Kidney tubule cell (primary cell): Measurements from ENCODE around the gene CLDN5.

Experiments
- DNase-seq: peaks from one replicate; pipeline ENCODE4 v3.0.0-alpha.2; 2018; ENCODE audit warnings: low spot score

Gene CLDN5

DNA sequence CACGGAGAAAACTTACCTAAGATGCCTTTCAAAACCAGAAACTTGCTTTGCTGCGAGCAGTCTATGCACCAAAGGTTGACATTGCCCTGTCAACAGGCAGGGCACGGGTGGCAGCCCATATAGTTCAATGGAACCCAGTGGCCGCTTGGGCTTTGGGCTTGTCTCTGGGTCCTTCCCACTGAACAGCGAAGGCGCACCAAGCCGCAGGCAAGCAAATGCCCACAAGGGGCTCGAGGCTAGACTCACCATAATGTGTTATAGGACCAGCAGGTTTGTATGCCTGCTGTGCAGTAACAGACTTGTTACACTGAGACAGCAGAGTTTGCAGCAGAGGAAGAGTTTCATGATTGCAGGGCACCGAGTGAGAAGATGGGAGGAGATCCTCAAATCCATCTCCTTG lies 20.3 kb downstream of the CLDN5 start:
- no peak for DNase-seq

DNA sequence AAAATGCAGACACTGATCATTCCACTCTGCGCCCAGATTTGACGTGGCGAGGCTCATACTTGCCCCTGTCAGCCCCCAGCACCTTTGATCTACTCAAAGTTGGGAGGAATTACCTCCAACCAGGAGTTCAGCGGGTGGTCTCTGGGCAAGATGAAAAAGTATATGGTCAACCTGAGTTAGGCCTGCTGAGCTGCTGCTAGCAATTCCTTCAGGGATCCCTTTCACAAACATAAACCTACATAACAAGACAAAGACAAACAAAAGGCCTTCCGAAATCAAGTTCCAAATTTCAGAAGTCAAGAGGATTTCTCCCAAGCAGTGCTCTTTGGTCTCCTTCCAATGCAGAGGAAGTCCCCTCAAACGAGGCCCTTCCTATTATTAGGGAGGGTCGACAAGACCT lies 20.8 kb downstream of the CLDN5 start:
- no peak for DNase-seq

DNA sequence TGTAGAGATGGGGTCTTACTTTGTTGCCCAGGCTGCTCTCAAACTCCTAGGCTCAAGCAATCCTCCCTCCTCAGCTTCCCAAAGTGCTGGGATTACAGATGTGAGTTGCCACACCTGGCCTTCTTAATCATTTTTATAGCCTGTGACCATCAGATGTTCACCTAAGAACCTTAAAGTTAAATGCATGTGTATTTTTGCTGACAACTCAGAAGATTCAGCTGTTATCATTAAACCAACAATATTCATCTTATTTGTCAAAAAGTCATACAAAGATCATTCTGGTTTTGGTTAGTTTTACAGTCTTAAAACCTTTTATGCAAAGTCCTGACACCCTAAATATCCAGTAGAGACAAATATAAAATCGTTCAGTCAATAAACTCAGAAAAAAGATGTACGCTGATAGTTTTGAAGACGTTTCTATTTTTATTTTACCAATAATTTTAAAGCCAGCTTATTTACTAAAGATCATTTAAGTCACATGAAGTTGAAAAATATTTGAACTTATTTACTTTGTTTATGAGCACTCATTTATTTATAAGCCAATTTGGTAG lies 22.2 kb downstream of the CLDN5 start:
- no peak for DNase-seq

DNA sequence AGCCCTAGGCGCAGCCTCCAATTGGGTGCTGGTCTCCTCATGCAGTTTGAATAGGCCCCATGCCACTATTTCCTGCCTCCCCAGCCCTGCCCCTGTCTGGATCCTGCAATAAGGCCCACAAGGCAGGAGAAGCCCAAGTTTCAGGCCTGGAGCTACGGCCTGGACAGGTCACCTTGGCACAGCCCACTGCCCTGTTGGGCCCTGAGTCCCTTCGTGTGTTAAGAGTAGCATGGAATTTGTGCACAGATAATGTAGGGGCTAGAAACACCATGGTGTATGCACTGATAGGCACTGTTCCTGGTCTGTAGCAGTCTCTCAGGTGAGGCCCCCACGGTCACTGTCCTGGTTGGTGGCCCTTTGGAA lies 24.3 kb downstream of the CLDN5 start:
- DNase-seq: no peak

DNA sequence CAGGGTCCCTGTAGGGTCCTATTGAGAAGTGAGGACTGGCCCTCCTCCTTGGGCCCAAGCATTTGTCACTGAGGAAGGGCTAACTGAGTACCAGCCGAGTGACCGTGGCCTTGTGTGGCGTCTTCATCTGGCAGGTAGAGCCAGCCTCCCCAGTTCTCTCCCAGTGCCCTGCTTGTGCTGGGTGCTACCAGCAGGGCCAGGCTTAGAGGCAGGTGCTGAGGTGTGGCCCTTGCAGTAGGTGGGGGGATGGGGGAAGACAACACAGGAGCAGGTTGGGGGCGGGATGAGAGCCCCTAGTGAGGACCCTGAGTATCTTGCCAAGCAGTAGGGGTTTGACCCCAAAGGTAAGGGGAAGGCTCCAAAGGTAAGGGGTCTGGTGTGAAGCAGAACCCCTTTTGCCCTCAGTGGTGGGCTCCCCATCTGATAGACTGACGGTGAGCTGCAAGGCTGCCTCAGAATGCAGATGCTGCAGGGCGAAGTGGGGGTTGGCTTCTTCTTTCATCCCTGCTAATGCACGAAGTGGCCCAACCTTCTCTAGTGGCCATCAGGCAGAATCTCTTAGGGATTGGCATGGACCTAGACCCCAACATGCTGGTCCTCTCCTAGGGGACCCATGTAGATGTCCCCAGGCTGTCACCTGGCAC lies 24.9 kb downstream of the CLDN5 start:
- DNase-seq: no peak

DNA sequence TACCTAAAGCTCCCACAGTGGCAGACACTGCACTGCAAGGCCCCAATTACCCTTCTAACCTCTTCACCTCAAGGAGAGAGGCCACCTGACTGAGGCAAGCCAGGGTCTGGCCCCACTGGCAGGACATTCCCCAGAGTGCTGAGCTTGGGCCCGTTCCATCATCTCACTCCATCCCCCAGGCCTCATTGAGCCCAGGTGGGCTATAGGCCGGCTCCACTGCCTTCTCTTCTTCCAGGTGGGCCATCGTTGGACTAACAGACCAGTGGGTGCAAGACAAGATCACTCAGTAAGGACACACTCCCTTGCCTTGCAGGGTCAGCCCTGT lies 25.4 kb downstream of the CLDN5 start:
- DNase-seq: no peak

DNA sequence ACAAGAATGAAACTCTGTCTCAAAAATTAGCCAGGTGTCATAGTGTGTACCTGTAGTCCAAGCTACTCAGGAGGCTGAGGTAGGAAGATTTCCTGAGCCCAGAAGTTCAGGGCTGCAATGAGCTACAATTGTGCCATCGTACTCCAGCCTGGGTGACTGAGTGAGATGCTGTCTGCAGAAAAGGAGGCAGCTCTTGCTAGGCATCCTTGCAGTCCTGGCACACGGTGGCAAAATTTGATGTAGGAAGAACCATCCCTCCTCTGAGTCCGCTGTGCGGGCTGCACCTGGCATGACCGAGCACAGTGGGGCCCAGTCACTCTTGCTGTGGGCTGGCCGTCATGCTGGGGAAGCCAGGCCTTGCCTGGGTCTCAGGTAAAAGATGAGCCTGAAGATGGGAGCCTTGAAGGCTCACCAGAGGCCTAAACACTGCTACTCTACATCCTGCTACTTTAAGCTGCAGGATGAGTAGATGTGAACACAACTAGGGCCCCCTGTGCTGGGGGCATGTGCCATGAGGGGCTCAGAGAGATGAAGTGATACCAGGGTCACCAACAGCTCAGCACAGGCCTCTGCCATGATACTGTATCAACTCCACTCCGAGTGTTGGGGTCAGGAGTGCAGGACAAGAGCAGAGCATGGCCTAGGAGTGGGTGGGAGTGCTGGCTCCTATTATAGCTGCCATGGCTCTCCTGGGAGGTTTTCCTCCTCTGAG lies 25.9 kb downstream of the CLDN5 start:
- DNase-seq: no peak

DNA sequence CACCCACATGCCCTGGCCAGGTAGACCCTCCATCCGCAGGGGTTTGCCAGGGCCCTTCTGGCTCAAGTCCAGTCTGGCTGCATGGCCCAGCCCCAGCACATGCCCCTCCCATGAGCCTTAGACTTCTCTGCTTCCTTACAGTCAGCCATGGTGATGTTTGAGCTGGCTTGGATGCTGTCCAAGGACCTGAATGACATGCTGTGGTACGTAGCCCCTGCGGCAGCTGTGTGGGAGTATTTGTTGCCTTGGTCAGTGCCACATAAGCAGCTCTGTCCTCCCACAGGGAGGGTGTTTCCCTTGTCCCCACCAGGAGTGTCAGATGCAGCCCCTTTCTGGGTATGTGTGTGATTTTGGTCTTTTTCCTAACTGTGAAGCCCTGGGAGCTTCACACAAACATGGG lies 27.0 kb downstream of the CLDN5 start:
- peak; percentile 69 for DNase-seq

DNA sequence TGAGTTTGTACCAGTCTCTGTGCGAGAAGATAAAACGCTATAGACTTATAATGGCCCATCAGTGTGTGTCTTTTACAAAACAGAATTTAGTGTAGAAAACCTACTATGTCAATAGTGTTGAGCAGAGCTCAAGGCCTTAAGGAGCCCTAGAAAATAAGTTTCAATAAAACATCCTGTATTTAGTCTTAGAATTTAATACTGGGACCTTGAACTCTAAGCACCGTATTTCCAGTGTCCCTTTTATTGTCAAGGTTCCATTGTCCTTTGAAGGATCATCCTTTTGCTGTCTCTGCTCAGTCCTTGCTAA lies 27.9 kb downstream of the CLDN5 start:
- no peak for DNase-seq

DNA sequence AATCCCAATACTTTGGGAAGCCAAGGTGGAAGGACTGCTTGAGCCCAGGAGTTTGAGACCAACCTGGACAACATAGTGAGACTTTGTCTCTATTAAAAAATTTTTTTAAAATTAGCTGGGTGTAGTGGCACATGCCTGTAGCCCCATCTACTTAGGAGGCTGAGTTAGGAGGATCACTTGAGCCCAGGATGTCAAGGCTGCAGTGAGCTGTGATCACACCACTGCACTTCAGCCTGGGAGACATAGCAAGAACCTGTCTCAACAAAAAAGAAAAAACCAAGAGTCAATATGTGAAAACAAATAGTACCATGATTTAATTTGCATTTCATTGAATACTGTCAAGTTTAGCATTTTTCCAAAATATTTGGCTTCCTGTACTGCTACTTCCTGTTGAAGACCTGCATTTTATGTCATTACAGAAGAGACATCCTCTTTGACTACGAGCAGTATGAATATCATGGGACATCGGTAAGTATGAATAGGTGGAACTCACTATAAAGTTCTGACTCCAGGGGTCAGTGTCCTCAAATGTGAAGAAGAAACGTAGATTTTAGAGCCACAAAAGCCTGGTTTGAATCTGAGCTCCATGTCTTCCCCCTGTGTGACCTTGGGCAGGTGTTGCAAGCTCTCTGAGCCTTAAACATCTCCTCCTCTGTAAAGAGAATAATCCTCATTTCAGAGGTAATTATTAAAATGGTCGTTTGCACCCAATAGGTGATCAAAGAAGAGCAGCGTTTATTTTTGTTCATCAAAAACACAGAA lies 28.5 kb downstream of the CLDN5 start:
- DNase-seq: no peak

DNA sequence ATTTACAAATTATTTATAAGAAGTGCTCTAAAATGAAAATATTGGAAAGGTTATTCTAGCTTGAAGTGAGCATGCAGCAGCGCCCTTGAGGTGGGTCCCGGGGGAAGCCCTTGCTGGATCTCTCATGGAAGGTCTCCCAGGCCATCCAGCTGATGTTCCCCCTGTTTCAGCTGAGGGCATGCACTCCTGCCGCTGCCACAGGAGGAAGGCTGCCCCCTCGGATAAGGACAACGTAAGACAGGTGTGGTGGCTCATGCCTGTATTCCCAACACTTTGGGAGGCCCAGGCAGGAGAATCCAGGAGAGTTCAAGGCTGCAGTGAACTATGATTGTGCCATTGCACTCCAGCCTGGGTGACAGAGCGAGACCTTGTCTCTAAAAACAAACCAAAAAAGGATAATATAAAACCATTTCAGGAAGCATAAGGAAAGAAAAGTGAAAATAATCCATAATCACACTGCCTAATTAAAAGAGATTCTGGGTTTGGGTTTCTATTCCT lies 29.5 kb downstream of the CLDN5 start:
- DNase-seq: no peak

DNA sequence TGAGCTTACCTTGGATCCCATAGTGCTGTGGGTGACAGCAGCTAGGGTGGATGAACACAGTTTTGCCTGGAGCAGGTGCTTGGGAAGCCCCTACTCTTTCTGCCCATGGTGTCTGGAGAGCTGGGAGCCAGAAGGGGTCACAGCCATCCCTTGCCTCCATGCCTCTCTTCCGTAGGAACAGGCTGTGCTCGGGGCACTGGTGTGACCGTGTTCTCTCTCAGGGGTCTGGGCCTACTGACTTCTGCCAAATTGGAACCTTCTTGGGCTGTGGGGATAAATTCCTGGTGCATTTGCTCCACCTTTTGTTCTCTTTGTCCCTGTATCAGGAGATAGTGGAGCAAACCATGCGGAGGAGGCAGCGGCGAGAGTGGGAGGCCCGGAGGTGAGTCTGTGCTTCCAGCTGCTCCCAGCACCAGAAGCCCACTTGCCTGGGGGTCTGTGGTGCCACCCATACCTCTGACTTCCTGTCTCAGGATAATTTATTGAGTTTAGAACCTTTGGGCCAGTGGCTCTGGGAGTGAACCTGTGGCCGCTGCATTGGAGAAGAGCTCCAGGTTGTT lies 30.1 kb downstream of the CLDN5 start:
- no peak for DNase-seq

DNA sequence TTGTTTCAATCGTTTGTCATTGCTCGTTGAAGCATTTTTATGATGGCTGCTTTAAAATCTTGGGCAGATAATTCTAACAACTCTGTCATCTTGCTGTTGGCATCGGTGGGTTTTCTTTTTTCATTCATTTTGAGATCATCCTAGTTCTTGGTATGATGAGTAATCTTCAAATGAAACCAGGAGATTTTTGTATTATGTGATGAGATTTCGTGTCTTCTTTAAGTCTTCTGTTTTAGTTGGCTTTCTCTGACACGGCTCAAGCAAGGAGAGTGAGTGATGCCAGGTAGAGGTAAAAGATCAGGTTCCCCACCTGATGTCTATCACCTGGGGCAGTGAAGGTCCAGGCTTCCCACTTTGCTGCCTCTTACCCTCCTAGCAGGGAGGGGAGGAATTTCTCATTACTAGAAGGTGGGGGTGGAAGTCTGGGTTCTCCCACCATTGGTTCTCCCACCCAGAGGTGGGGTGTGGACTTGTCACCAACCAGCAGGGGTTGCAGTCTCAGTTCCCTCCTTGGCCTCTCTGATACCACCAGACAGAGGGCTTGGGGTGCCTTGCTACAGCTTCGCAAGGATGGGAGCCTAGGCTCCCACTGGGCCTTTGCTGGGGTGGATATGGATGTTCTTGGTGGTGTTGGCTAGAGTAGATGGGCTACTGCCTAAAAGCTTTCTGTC lies 31.6 kb downstream of the CLDN5 start:
- no peak for DNase-seq

DNA sequence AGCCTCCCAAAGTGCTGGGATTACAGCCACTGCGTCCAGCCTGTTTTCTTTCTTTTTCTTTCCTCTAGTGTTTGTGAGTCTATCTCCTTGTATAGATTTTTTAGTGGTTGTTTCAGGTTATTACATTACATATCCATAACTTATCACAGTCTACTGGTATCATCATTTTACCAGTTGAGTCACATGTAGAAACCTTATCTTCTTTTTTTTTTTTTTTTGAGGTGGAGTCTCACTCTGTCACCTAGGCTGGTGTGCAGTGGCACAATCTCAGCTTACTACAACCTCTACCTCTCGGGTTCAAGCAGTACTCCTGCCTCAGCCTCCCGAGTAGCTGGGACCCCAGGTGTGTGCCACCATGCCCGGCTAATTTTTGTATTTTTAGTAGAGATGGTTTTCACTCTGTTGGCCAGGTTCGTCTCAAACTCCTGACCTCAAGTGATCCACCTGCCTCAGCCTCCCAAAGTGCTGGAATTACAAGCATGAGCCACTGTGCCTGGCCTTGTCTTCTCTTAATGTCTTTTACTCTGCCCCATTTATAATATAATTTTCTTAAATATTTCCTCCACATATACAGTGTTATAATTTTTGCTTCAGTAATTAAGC lies 33.5 kb downstream of the CLDN5 start:
- no peak for DNase-seq

DNA sequence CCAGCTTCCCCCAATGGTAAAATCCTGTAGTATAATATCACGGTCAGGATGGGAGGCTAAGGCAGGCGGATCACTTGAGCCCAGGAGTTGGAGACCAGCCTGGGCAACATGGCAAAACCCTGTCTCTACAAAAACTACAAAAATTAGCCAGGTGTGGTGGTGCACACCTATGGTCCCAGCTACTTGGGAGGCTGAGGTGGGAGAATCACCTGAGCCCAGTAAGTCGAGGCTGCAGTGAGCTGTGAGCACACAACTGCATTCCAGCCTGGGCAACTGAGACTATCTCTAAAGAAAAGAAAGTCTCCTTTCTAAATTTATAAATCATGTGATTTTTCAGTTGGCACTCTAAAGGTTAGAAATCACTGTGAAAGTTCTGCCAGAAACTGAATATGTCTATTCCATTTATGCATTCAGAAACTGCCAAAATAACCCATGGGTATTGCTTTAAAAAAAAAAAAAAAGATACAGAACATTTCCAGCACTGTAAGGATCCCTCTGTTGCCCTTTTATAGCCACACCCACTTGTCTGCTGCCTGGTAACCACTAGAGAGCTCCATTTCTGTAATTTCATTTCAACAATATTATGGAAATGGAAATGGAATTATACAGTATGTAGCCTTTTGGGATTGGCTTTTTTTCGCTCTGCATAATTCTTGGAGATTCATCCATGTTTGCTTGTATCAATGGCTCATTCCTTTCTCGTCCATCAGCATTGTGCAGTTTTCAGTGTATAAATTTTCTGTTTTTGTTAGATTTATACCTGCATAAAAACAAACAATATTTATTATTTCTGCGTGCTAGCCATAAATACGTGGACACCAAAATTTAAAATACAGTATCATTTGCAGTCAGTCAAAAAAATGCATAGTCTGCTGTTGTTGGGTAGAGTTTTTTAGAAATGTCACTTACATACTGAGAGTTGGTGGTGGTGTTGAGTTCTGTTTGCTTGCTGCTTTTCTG lies 35.0 kb downstream of the CLDN5 start:
- no peak for DNase-seq

DNA sequence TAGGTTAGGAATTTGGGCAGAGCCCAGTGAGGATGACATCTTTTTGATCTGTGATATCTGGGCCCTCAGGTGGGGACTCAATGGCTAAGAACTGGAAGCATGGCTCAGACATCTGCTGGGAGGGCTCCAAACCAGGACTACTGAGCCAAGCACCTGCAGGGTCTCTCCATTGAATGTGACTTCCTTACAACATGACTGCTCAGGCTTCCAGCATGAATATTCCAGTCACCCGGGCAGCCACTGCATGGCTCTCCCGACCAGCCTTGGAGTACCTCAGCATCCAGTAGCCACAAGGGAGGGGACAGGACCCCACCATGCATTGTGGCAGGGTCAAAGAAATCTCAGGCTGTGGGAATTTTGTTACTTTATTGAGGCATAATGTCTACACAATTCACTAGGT lies 35.9 kb downstream of the CLDN5 start:
- no peak for DNase-seq

DNA sequence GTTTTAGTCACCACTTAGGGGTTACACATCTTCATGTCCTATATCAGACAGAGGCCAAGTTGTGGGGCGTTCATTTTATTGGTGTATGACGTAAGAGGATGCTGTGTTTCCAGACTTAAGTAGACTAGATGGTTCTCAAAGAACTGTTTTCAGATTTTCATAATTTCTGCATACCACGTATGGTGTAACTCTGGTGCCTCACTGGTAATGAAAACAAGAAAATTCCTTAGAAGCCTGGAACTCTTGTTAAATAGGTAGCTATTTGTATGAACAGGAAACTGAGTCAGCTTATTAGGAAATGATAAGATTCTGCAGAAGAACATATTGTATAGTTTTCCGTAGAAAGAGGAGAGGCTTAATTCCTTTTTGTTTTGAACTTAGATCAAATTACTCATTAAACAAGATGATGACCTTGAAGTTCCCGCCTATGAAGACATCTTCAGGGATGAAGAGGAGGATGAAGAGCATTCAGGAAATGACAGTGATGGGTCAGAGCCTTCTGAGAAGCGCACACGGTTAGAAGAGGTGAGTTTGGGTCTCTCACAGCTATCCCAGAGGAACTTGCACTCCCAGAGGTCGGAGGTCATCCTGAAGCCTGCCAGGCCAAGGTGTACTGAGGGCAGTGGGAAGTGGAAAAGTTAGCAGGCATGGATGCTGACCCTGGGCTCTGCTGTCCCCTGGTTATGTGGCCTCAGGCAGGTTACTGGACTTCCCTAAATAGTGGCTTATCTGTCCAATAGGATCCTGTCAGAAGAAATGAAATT lies 40.5 kb downstream of the CLDN5 start:
- DNase-seq: no peak

DNA sequence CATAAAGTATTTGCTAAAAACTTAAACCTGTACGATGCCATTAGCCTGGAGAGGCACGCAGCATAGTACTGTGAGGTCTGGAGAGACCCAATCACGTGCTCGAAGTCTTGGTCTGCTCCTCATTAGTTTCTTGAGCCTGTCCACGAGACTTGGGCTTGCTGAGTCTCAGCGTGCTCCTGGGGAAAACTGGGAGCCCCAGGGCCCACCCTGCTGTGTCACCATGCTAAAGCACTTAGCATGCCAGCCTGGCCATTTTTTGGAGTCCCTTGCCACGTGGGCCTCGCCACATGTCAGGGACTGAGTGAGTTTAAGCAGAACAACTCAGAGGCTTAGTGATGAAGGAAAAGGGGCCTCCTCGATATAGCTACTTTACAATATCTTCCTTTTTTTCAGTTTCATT lies 41.9 kb downstream of the CLDN5 start:
- no peak for DNase-seq

DNA sequence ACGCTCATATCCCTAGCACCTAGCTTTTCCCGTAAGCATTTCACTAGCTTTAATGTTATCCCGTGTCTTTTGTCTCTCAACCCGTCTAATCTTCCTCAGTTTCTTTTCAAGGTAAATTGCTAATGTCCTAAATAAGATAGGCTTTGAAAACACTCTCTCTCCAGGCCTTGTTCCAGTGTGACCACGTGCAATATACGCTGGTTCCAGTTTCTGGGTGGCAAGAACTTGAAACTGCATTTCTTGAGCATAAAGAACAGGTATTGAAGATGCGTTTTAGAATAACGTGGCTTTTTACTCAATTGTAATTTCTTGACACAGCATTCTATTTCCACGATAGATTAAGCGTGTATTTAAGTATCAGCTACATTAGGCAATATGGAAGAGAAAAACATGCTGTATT lies 43.4 kb downstream of the CLDN5 start:
- DNase-seq: no peak

DNA sequence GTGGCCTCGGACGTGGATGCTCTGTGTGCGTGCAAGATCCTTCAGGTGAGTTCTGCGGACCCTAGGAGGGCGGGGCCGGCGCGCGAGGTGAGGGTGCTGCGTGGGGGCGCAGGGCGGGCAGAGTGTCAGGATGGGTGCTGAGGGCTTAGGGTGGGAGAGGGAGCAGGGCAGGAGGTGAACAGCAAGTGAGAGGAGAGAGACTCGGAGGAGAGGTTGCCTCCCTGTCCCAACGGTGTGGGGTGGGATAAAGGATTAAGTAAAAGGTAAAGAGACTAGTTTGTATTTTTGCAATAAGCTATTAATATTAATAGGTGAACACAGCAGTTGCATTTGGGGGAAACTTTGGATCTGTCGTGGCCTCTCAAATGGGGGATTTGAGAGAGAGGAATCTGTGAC lies 44.0 kb downstream of the CLDN5 start:
- no peak for DNase-seq
